ENCODE measurements around the gene KRT73. TPM values are rescaled to one million over a fixed set of nuclear protein-coding genes. Genes with fewer than 3 reads are reported as not detected.

The KRT73 gene
- total and polyA plus RNA-seq, 2 donors (not counting 1 experiment from before 2014, with no cell fraction given), result not detected

GRCh38 chr12:52608826-52609630 lies 9.3 kb downstream of the KRT73 start:
- no peak overlapping the region for H3K27ac ChIP-seq (ENCODE audit: insufficient read depth, low read length)
- H3K9ac ChIP-seq (ENCODE audit: insufficient read depth, low read length), result no peak overlapping the region
- no peaks in the 10 kb centered on the region for H3K4me1 ChIP-seq (ENCODE audit: control insufficient read depth, extremely low read depth, insufficient read depth, low read length)
- H3K9me3 ChIP-seq (ENCODE audit: control insufficient read depth, insufficient read depth, low read depth, low read length), result no peaks in the 10 kb centered on the region
- TF ChIP-seq EZH2 (IDR thresholded peaks at IDR 0.05; ENCODE audit: low read length, missing control alignments) (no peak), CTCF (conservative IDR thresholded peaks at IDR 0.05 in 1 of 2, IDR thresholded peaks at IDR 0.05 in 1 of 2; ENCODE audit: low read depth in 1 of 2, low read length in 2 of 2) (no peak)
- no peaks in the 10 kb centered on the region for H4K20me1 ChIP-seq (ENCODE audit: control insufficient read depth, extremely low read depth, insufficient read depth, low read length)
- no peaks in the 10 kb centered on the region for H3K36me3 ChIP-seq (ENCODE audit: control insufficient read depth, insufficient read depth, low read length)
- H2AFZ ChIP-seq (ENCODE audit: low read length), result no peak overlapping the region
- DNase-seq (ENCODE audit: low read depth in 2 of 2), result no peak
- no peaks in the 10 kb centered on the region for H3K79me2 ChIP-seq (ENCODE audit: control insufficient read depth, insufficient read depth, low read length)
- no peak overlapping the region for H3K4me3 ChIP-seq (replicated peaks in 1 of 4; ENCODE audit: control extremely low read depth in 1 of 4, insufficient read depth in 1 of 4, low read depth in 3 of 4, low read length in 4 of 4)
- no peak overlapping the region for H3K4me2 ChIP-seq (ENCODE audit: extremely low read depth, insufficient read depth, low read length)
- peaks cover 3% of the 10 kb centered on the region for H3K27me3 ChIP-seq (ENCODE audit: control insufficient read depth, insufficient read depth, low read length)

- Histone ChIP-seq H3K36me3 (ENCODE audit: control insufficient read depth, insufficient read depth, low read length) (no peaks in the 10 kb centered on the region), H3K27ac (ENCODE audit: insufficient read depth, low read length) (no peak overlapping the region), H3K9me3 (ENCODE audit: control insufficient read depth, insufficient read depth, low read depth, low read length) (no peaks in the 10 kb centered on the region), H2AFZ (ENCODE audit: low read length) (no peak overlapping the region), H3K4me3 (replicated peaks in 1 of 4; ENCODE audit: control extremely low read depth in 1 of 4, insufficient read depth in 1 of 4, low read depth in 3 of 4, low read length in 4 of 4) (no peak overlapping the region), H3K4me2 (ENCODE audit: extremely low read depth, insufficient read depth, low read length) (no peak overlapping the region), H3K4me1 (ENCODE audit: control insufficient read depth, extremely low read depth, insufficient read depth, low read length) (no peaks in the 10 kb centered on the region), H3K27me3 (ENCODE audit: control insufficient read depth, insufficient read depth, low read length) (peaks cover 3% of the 10 kb centered on the region), H3K79me2 (ENCODE audit: control insufficient read depth, insufficient read depth, low read length) (no peaks in the 10 kb centered on the region), H4K20me1 (ENCODE audit: control insufficient read depth, extremely low read depth, insufficient read depth, low read length) (no peaks in the 10 kb centered on the region), H3K9ac (ENCODE audit: insufficient read depth, low read length) (no peak overlapping the region)
- DNase-seq (ENCODE audit: low read depth in 2 of 2), result no peak
- no peak for TF ChIP-seq EZH2 (IDR thresholded peaks at IDR 0.05; ENCODE audit: low read length, missing control alignments)
- no peak for TF ChIP-seq CTCF (conservative IDR thresholded peaks at IDR 0.05 in 1 of 2, IDR thresholded peaks at IDR 0.05 in 1 of 2; ENCODE audit: low read depth in 1 of 2, low read length in 2 of 2)
These were observed 10.2 kb downstream of the KRT73 start for GRCh38 chr12:52608161-52608560.

- Histone ChIP-seq H3K4me1 (ENCODE audit: control insufficient read depth, extremely low read depth, insufficient read depth, low read length) (no peaks in the 10 kb centered on the region), H3K4me3 (replicated peaks in 1 of 4; ENCODE audit: control extremely low read depth in 1 of 4, insufficient read depth in 1 of 4, low read depth in 3 of 4, low read length in 4 of 4) (no peak overlapping the region), H3K36me3 (ENCODE audit: control insufficient read depth, insufficient read depth, low read length) (no peaks in the 10 kb centered on the region), H2AFZ (ENCODE audit: low read length) (no peak overlapping the region), H4K20me1 (ENCODE audit: control insufficient read depth, extremely low read depth, insufficient read depth, low read length) (no peaks in the 10 kb centered on the region), H3K9me3 (ENCODE audit: control insufficient read depth, insufficient read depth, low read depth, low read length) (no peaks in the 10 kb centered on the region), H3K27ac (ENCODE audit: insufficient read depth, low read length) (no peak overlapping the region), H3K79me2 (ENCODE audit: control insufficient read depth, insufficient read depth, low read length) (no peaks in the 10 kb centered on the region), H3K9ac (ENCODE audit: insufficient read depth, low read length) (no peak overlapping the region), H3K27me3 (ENCODE audit: control insufficient read depth, insufficient read depth, low read length) (peaks cover 3% of the 10 kb centered on the region), H3K4me2 (ENCODE audit: extremely low read depth, insufficient read depth, low read length) (no peak overlapping the region)
- DNase-seq (ENCODE audit: low read depth in 2 of 2), result no peak
- TF ChIP-seq EZH2 (IDR thresholded peaks at IDR 0.05; ENCODE audit: low read length, missing control alignments) (no peak), CTCF (conservative IDR thresholded peaks at IDR 0.05 in 1 of 2, IDR thresholded peaks at IDR 0.05 in 1 of 2; ENCODE audit: low read depth in 1 of 2, low read length in 2 of 2) (no peak)
These were observed 11.0 kb downstream of the KRT73 start for GRCh38 chr12:52607314-52607713.

All from fibroblast of lung (primary cell).